Breast epithelium (tissue), 4 donors: Measurements from ENCODE around the gene UNC79. TPM values are rescaled to one million over a fixed set of nuclear protein-coding genes. Genes with fewer than 3 reads are reported as not detected.

Experiments
- DNase-seq, 2 donors: peaks; one replicate each; pipeline ENCODE4 v3.0.0-alpha.2; 2019; ENCODE audit warnings: low spot score in 2 of 2
- H3K27ac ChIP-seq, 2 donors: fragments of 200-600 bp; sonication (generic) in 1 of 2; one replicate each; pipeline ENCODE4 v1.5.1; 2016 to 2019; ENCODE audit warnings: mild to moderate bottlenecking in 1 of 2
- H3K27me3 ChIP-seq, 2 donors: fragments of 200-600 bp; sonication (generic) in 1 of 2; one replicate each; pipeline versions ENCODE4 v1.5.1 to v1.6.0; 2017 to 2019; ENCODE audit warnings: control low read depth in 1 of 2, mild to moderate bottlenecking in 1 of 2
- H3K36me3 ChIP-seq: fragments of 200-600 bp; one replicate; pipeline ENCODE4 v1.5.1; 2019
- H3K4me1 ChIP-seq, 2 donors: fragments of 200-600 bp; sonication (generic); one replicate each; pipeline ENCODE4 v1.5.1; 2016 to 2019; ENCODE audit warnings: control low read depth in 1 of 2
- H3K4me3 ChIP-seq, 3 donors: fragments of 200-600 bp; sonication (generic); 1 replicate in 2 of 3; 2 replicates in 1 of 3; pipeline ENCODE4 v1.5.1; 2016 to 2019; ENCODE audit warnings: mild to moderate bottlenecking in 3 of 3, moderate library complexity in 2 of 3
- H3K9me3 ChIP-seq, 2 donors: fragments of 200-600 bp; sonication (generic) in 1 of 2; one replicate each; pipeline ENCODE4 v1.5.1; 2016 to 2019; ENCODE audit warnings: control low read depth in 1 of 2
- CTCF ChIP-seq, 3 donors: fragments of 450-650 bp; IDR thresholded peaks; one replicate each; pipeline ENCODE4 v1.5.1; 2016 to 2017; ENCODE audit warnings: antibody characterized with exemption in 3 of 3, mild to moderate bottlenecking in 3 of 3, moderate library complexity in 3 of 3
- POLR2A ChIP-seq: fragments of 450-650 bp; IDR thresholded peaks from one replicate; pipeline ENCODE4 v1.6.1; 2016; ENCODE audit warnings: antibody characterized with exemption, mild to moderate bottlenecking, moderate library complexity
- POLR2AphosphoS5 ChIP-seq, 3 donors: sonication (generic); formaldehyde crosslinking; IDR thresholded peaks; one replicate each; pipeline ENCODE4 v1.6.1; 2017; ENCODE audit warnings: antibody characterized with exemption in 3 of 3
- intact Hi-C: fragments of 100-400 bp; cut with DNase I; formaldehyde crosslinking; loops from one replicate; pipeline ENCODE4 v1.15.1; 2023; ENCODE audit warnings: low total_unique reads
- total RNA-seq, 3 donors: library from RNA; depleted of rRNA; stranded (reverse); fragments of >200 nt; gene quantifications; one replicate each; pipeline ENCODE4 v1.1.0, GENCODE V29; 2016

UNC79 gene
- total RNA-seq, 3 donors from 2014 or later, result 0.29 to 0.32 TPM; not detected in 1

GRCh38 chr14:93533842-93534241 is 103.1 kb downstream of the UNC79 start:
- no peak for DNase-seq
- no peaks in the 10 kb centered on the region for H3K27me3 ChIP-seq
- intact Hi-C loops, result no loop called here
- no peak for TF ChIP-seq CTCF (IDR thresholded peaks at IDR 0.05)
- no peak for TF ChIP-seq POLR2A
- no peak for TF ChIP-seq POLR2AphosphoS5 (IDR thresholded peaks at IDR 0.05)
- no peaks in the 10 kb centered on the region for H3K36me3 ChIP-seq
- no peak overlapping the region for H3K27ac ChIP-seq
- no peak overlapping the region for H3K4me3 ChIP-seq
- H3K9me3 ChIP-seq, result no peaks in the 10 kb centered on the region
- no peaks in the 10 kb centered on the region for H3K4me1 ChIP-seq

- Histone ChIP-seq H3K4me1 (no peaks in the 10 kb centered on the region), H3K27ac (no peak overlapping the region), H3K36me3 (no peaks in the 10 kb centered on the region), H3K27me3 (no peaks in the 10 kb centered on the region), H3K4me3 (no peak overlapping the region), H3K9me3 (no peaks in the 10 kb centered on the region)
- TF ChIP-seq CTCF (IDR thresholded peaks at IDR 0.05) (no peak), POLR2A (no peak)
- DNase-seq, result no peak
- intact Hi-C loops, result no loop called here
Measured at GRCh38 chr14:93535537-93535936, 104.8 kb downstream of the UNC79 start.

- Histone ChIP-seq H3K27ac (no peak overlapping the region), H3K27me3 (no peaks in the 10 kb centered on the region), H3K4me1 (no peaks in the 10 kb centered on the region), H3K36me3 (no peaks in the 10 kb centered on the region), H3K4me3 (no peak overlapping the region), H3K9me3 (no peaks in the 10 kb centered on the region)
- no peak for DNase-seq
- intact Hi-C loops, result no loop called here
- TF ChIP-seq CTCF (IDR thresholded peaks at IDR 0.05), result no peak
- TF ChIP-seq POLR2AphosphoS5 (IDR thresholded peaks at IDR 0.05), result no peak
- TF ChIP-seq POLR2A, result no peak
Measured at GRCh38 chr14:93536945-93537344, 106.2 kb downstream of the UNC79 start.

GRCh38 chr14:93537951-93538350 is 107.2 kb downstream of the UNC79 start:
- TF ChIP-seq POLR2AphosphoS5 (IDR thresholded peaks at IDR 0.05) (no peak), CTCF (IDR thresholded peaks at IDR 0.05) (no peak), POLR2A (no peak)
- Histone ChIP-seq H3K36me3 (no peaks in the 10 kb centered on the region), H3K4me1 (no peaks in the 10 kb centered on the region), H3K4me3 (no peak overlapping the region), H3K9me3 (no peaks in the 10 kb centered on the region), H3K27ac (no peak overlapping the region), H3K27me3 (no peaks in the 10 kb centered on the region)
- DNase-seq, result no peak
- intact Hi-C loops, result no loop called here

- TF ChIP-seq CTCF (IDR thresholded peaks at IDR 0.05) (no peak), POLR2AphosphoS5 (IDR thresholded peaks at IDR 0.05) (no peak), POLR2A (no peak)
- Histone ChIP-seq H3K27ac (no peak overlapping the region), H3K4me3 (no peak overlapping the region), H3K36me3 (no peaks in the 10 kb centered on the region), H3K9me3 (no peaks in the 10 kb centered on the region), H3K4me1 (no peaks in the 10 kb centered on the region), H3K27me3 (no peaks in the 10 kb centered on the region)
- no peak for DNase-seq
- intact Hi-C loops, result no loop called here
Measured at GRCh38 chr14:93538413-93538812, 107.7 kb downstream of the UNC79 start.
